GM13977 (cell line): ENCODE data around the gene URB1.

Experiments used
- DNase-seq: peaks from one replicate; pipeline ENCODE4 v3.0.0; 2012; ENCODE audit warnings: low spot score
- CTCF ChIP-seq: IDR thresholded peaks from 2 replicates; pipeline ENCODE4 v1.5.1; 2012; ENCODE audit warnings: mild to moderate bottlenecking, control low read depth; ENCODE audit not compliant: insufficient read depth; ENCODE audit errors: extremely low read depth, missing control alignments
- in situ Hi-C: fragments of 300-500 bp; cut with MboI; formaldehyde crosslinking; loops from one replicate; pipeline ENCODE4 v1.12.0; 2022; ENCODE audit warnings: low sequenced_read_pairs, low pct_unique_long_range_greater_than_20kb, mixed read lengths, inconsistent platforms; ENCODE audit not compliant: unreplicated experiment

Gene URB1

GRCh38 chr21:32331444-32332305 is 61.1 kb downstream of the URB1 start:
- in situ Hi-C loops: no loop called here
- TF ChIP-seq CTCF: no peak
- DNase-seq: no peak

GRCh38 chr21:32330784-32331311 is 62.0 kb downstream of the URB1 start:
- TF ChIP-seq CTCF: no peak
- DNase-seq: no peak
- in situ Hi-C loops: no loop called here

GRCh38 chr21:32329776-32330175 is 63.0 kb downstream of the URB1 start:
- in situ Hi-C loops: no loop called here
- no peak for DNase-seq
- no peak for TF ChIP-seq CTCF

- TF ChIP-seq CTCF: no peak
- in situ Hi-C loops: no loop called here
- no peak for DNase-seq
Observed at GRCh38 chr21:32329331-32329730, 63.5 kb downstream of the URB1 start.

- DNase-seq: no peak
- in situ Hi-C loops: no loop called here
- TF ChIP-seq CTCF: no peak
Observed at GRCh38 chr21:32328595-32328994, 64.2 kb downstream of the URB1 start.

GRCh38 chr21:32325706-32326105 is 67.1 kb downstream of the URB1 start:
- TF ChIP-seq CTCF: no peak
- in situ Hi-C loops: no loop called here
- DNase-seq: no peak
